ENCODE data around the gene DBF4B. TPM values are rescaled to one million over a fixed set of nuclear protein-coding genes. Genes with fewer than 3 reads are reported as not detected.
"Not testable (repeated sequence)": the region's sequence is repeated elsewhere in the genome, so short reads cannot be mapped to it uniquely, and the experiment has no call there.

DBF4B gene
- total RNA-seq, 1 experiment from 2014 or later, result 24.7 TPM

GRCh38 chr17:44722254-44722653 lies 13.8 kb downstream of the DBF4B start:
- no peak overlapping the region for H4K5ac ChIP-seq (ENCODE audit: insufficient read length, low read depth, low read length)
- H3K79me1 ChIP-seq (ENCODE audit: insufficient read depth, low read depth, low read length, poor library complexity, severe bottlenecking), result no peaks in the 10 kb centered on the region
- TF ChIP-seq CTCF (conservative IDR thresholded peaks at IDR 0.05), result no peak
- no peak overlapping the region for H4K8ac ChIP-seq (replicated peaks; ENCODE audit: insufficient read length, low read depth, low read length)
- H3K23ac ChIP-seq (ENCODE audit: insufficient read length, low read depth, low read length), result no peak overlapping the region
- no peak overlapping the region for H2BK15ac ChIP-seq (ENCODE audit: low read depth, low read length)
- H3K56ac ChIP-seq (ENCODE audit: insufficient read length, low read depth, low read length), result no peak overlapping the region
- H3K36me3 Mint-ChIP-seq (ENCODE audit: insufficient read depth in 1 of 3, low read depth in 3 of 3), result peaks cover 21 to 60% (median 55%) of the 10 kb centered on the region in 3 experiments; a peak in 6 of 7 replicates
- no peak overlapping the region for H3K27ac ChIP-seq (ENCODE audit: insufficient read length, low read depth, low read length)
- no peaks in the 10 kb centered on the region for H3K27me3 ChIP-seq (ENCODE audit: insufficient read depth, low read length)
- H3K18ac ChIP-seq (ENCODE audit: insufficient read length, low read depth, low read length), result no peak overlapping the region
- H2AK5ac ChIP-seq (ENCODE audit: insufficient read length, low read length), result no peak overlapping the region
- H3K4me3 Mint-ChIP-seq, result no peak overlapping the region
- no peak overlapping the region for H2BK5ac ChIP-seq (ENCODE audit: insufficient read length, low read length)
- H3K79me2 ChIP-seq (ENCODE audit: insufficient read depth, low read length), result no peaks in the 10 kb centered on the region
- no peak for DNase-seq
- H3K4me1 ChIP-seq (ENCODE audit: insufficient read depth, low read length), result no peaks in the 10 kb centered on the region
- no peaks in the 10 kb centered on the region for H3K9me3 ChIP-seq (ENCODE audit: control insufficient read depth, low read depth, low read length)
- WGBS (ENCODE audit: extremely low coverage, insufficient read length, low lambda C conversion rate), result no CpG with 5 or more reads among the region's 5 CpGs
- H3K27ac Mint-ChIP-seq, result no peak overlapping the region
- H2BK12ac ChIP-seq (ENCODE audit: insufficient read length, low read depth, low read length), result no peak overlapping the region
- H3K4me1 Mint-ChIP-seq, result no peaks in the 10 kb centered on the region
- no peaks in the 10 kb centered on the region for H3K27me3 Mint-ChIP-seq (ENCODE audit: low read depth)
- no peak overlapping the region for H2BK20ac ChIP-seq (ENCODE audit: low read depth, low read length, poor library complexity, severe bottlenecking)
- H2AFZ ChIP-seq (ENCODE audit: low read length), result no peak overlapping the region
- H3K9ac ChIP-seq (ENCODE audit: extremely low read depth, insufficient read length, low read length), result no peak overlapping the region
- H3T11ph ChIP-seq (ENCODE audit: low read length), result no peak overlapping the region
- H2BK120ac ChIP-seq (ENCODE audit: low read depth, low read length, poor library complexity, severe bottlenecking), result no peak overlapping the region
- H3K4ac ChIP-seq (ENCODE audit: low read depth, low read length), result no peak overlapping the region
- H3K14ac ChIP-seq (ENCODE audit: insufficient read depth, low read length), result no peak overlapping the region
- H4K20me1 ChIP-seq (ENCODE audit: control insufficient read depth, insufficient read depth, insufficient read length), result no peaks in the 10 kb centered on the region
- no peak overlapping the region for H4K91ac ChIP-seq (ENCODE audit: insufficient read length, low read depth, low read length)
- no peak overlapping the region for H3K4me2 ChIP-seq (ENCODE audit: insufficient read depth, insufficient read length, low read length)
- H3K23me2 ChIP-seq (ENCODE audit: insufficient read length, low read depth, low read length, poor library complexity, severe bottlenecking), result no peaks in the 10 kb centered on the region
- no peaks in the 10 kb centered on the region for H3K9me3 Mint-ChIP-seq

- not testable (repeated sequence) for H3K4me1 Mint-ChIP-seq; H3K18ac ChIP-seq (ENCODE audit: insufficient read length, low read depth, low read length); H3K9me3 Mint-ChIP-seq; DNase-seq; H2AFZ ChIP-seq (ENCODE audit: low read length); H2BK5ac ChIP-seq (ENCODE audit: insufficient read length, low read length); H2BK120ac ChIP-seq (ENCODE audit: low read depth, low read length, poor library complexity, severe bottlenecking); H3K27ac ChIP-seq (ENCODE audit: insufficient read length, low read depth, low read length); H3K27me3 ChIP-seq (ENCODE audit: insufficient read depth, low read length); H3K14ac ChIP-seq (ENCODE audit: insufficient read depth, low read length); H3T11ph ChIP-seq (ENCODE audit: low read length); H4K91ac ChIP-seq (ENCODE audit: insufficient read length, low read depth, low read length); H3K27me3 Mint-ChIP-seq (ENCODE audit: low read depth); H3K56ac ChIP-seq (ENCODE audit: insufficient read length, low read depth, low read length); H2BK12ac ChIP-seq (ENCODE audit: insufficient read length, low read depth, low read length); H3K4ac ChIP-seq (ENCODE audit: low read depth, low read length); H3K23me2 ChIP-seq (ENCODE audit: insufficient read length, low read depth, low read length, poor library complexity, severe bottlenecking); H4K5ac ChIP-seq (ENCODE audit: insufficient read length, low read depth, low read length); H4K20me1 ChIP-seq (ENCODE audit: control insufficient read depth, insufficient read depth, insufficient read length); H3K4me3 Mint-ChIP-seq; H2BK20ac ChIP-seq (ENCODE audit: low read depth, low read length, poor library complexity, severe bottlenecking); H3K27ac Mint-ChIP-seq; H3K9me3 ChIP-seq (ENCODE audit: control insufficient read depth, low read depth, low read length); H3K23ac ChIP-seq (ENCODE audit: insufficient read length, low read depth, low read length); H3K4me1 ChIP-seq (ENCODE audit: insufficient read depth, low read length); H2AK5ac ChIP-seq (ENCODE audit: insufficient read length, low read length); H3K79me1 ChIP-seq (ENCODE audit: insufficient read depth, low read depth, low read length, poor library complexity, severe bottlenecking); H3K9ac ChIP-seq (ENCODE audit: extremely low read depth, insufficient read length, low read length); H3K4me2 ChIP-seq (ENCODE audit: insufficient read depth, insufficient read length, low read length); H2BK15ac ChIP-seq (ENCODE audit: low read depth, low read length); H4K8ac ChIP-seq (replicated peaks; ENCODE audit: insufficient read length, low read depth, low read length); H3K79me2 ChIP-seq (ENCODE audit: insufficient read depth, low read length)
- peaks cover 24 to 64% (median 63%) of the 10 kb centered on the region in 3 experiments; a peak in 6 of 7 replicates for H3K36me3 Mint-ChIP-seq (ENCODE audit: insufficient read depth in 1 of 3, low read depth in 3 of 3)
- no CpG with 5 or more reads among the region's 6 CpGs for WGBS (ENCODE audit: extremely low coverage, insufficient read length, low lambda C conversion rate)
These were observed 17.7 kb downstream of the DBF4B start for GRCh38 chr17:44726121-44726520.

Measured in H9 (cell line).